Lower leg skin (tissue), 4 donors: Measurements from ENCODE around the gene GATA5. TPM values are rescaled to one million over a fixed set of nuclear protein-coding genes. Genes with fewer than 3 reads are reported as not detected.

Source experiments
- DNase-seq, 2 donors: peaks; one replicate each; pipeline ENCODE4 v3.0.0-alpha.2; 2019; ENCODE audit warnings: low spot score in 2 of 2
- H3K4me3 ChIP-seq: fragments of 200-600 bp; sonication (generic); 2 replicates; pipeline ENCODE4 v1.5.1; 2017; ENCODE audit warnings: mild to moderate bottlenecking, low read depth; ENCODE audit not compliant: poor library complexity, severe bottlenecking
- POLR2A ChIP-seq, 2 donors: fragments of 450-650 bp; IDR thresholded peaks; one replicate each; pipeline ENCODE4 v1.6.1; 2016 to 2017; ENCODE audit warnings: antibody characterized with exemption in 2 of 2, mild to moderate bottlenecking in 1 of 2, moderate library complexity in 1 of 2
- WGBS, 2 donors: methylation state at CpG; one replicate each; pipeline ENCODE4 v1.1.5; 2018; 5-methylcytosine and 5-hydroxymethylcytosine counted together
- intact Hi-C: fragments of 100-400 bp; cut with DNase I; formaldehyde crosslinking; loops from one replicate; pipeline ENCODE4 v1.15.0; 2023; ENCODE audit warnings: low total_unique reads
- total RNA-seq, 4 donors: library from RNA; depleted of rRNA; stranded (reverse); fragments of >200 nt; gene quantifications; one replicate each; pipeline ENCODE4 v1.1.0, GENCODE V29; 2016
- TF ChIP-seq, protein P1 (sequence below), 3 donors: fragments of 450-650 bp; IDR thresholded peaks; one replicate each; pipeline ENCODE4 v1.5.1; 2016; ENCODE audit warnings: antibody characterized with exemption in 3 of 3, mild to moderate bottlenecking in 3 of 3, moderate library complexity in 2 of 3

The GATA5 gene
- total RNA-seq, 4 donors from 2014 or later: 1.1 to 2.4 (median 1.6) TPM; not detected in 1

DNA sequence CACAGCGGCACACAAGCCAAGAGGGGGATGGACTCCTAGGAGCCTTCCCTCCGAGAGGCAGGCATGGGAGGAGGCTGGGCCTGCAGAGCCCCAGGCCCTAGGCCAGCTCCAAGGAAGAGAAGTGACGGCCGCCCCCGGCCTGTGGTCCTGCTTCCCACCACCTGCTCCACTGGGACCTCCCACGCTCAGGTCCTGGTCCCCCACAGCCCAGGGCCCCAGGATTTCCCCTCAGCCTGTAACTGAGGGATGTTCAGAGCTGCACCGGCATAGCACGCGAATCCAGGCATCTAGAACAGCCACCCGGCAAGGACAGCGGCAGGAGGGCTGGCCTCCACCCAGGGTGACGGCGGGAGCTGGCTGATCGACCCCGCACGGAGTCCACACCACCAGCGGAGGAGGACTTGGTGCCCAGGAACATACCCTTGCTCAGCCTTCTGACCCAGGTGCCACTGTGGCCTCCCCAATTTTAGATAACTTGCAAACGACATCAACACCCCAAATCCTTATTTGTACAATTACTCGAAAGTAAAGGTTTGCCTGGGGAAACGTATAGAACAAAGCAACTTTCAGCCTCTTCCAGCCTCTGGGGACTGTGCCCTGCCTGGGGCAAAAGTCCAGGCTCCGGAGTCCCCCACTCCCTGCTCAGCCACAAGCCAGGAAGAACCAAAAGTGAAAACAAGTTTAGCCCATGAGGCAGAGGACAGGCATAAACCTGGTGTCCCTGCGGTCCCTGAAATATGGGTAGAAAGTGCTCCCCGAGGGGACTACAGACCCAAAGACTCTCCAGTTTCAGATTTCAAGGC, 3.5 kb downstream of the GATA5 start:
- DNase-seq: no peak
- TF ChIP-seq POLR2A (IDR thresholded peaks at IDR 0.05): no peak
- TF ChIP-seq, protein P1, sequence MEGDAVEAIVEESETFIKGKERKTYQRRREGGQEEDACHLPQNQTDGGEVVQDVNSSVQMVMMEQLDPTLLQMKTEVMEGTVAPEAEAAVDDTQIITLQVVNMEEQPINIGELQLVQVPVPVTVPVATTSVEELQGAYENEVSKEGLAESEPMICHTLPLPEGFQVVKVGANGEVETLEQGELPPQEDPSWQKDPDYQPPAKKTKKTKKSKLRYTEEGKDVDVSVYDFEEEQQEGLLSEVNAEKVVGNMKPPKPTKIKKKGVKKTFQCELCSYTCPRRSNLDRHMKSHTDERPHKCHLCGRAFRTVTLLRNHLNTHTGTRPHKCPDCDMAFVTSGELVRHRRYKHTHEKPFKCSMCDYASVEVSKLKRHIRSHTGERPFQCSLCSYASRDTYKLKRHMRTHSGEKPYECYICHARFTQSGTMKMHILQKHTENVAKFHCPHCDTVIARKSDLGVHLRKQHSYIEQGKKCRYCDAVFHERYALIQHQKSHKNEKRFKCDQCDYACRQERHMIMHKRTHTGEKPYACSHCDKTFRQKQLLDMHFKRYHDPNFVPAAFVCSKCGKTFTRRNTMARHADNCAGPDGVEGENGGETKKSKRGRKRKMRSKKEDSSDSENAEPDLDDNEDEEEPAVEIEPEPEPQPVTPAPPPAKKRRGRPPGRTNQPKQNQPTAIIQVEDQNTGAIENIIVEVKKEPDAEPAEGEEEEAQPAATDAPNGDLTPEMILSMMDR (IDR thresholded peaks at IDR 0.05): no peak
- 73 to 83% methylated on average over 22 to 23 of the region's 23 CpGs for WGBS, 2 donors
- intact Hi-C loops: no loop called here
- no peak overlapping the region for H3K4me3 ChIP-seq

DNA sequence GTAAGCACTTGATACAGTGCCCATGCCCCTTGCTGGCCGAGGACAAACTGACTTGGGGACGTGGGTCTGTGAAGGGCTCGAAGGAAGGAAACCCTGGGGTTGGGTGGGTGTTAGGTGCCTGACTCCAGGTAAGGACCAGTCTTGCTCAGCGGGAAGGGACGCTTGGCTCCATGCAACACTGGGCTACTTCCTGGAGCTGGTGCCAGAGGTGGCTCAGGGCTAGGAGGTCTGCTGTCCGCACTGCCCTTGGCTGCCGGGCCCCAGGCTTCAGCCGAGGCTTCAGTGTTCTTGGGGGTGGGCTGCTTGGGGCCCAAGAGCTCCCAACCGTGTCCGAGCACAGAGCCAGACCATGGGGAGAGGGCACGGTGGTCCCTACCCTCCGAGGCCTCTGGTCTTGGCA, 5.3 kb downstream of the GATA5 start:
- intact Hi-C loops: no loop called here
- H3K4me3 ChIP-seq: no peak overlapping the region
- no peak for DNase-seq
- no peak for TF ChIP-seq POLR2A (IDR thresholded peaks at IDR 0.05)
- TF ChIP-seq, protein P1 (IDR thresholded peaks at IDR 0.05): no peak
- 87 to 91% methylated on average over 8 to 10 of the region's 12 CpGs for WGBS, 2 donors

DNA sequence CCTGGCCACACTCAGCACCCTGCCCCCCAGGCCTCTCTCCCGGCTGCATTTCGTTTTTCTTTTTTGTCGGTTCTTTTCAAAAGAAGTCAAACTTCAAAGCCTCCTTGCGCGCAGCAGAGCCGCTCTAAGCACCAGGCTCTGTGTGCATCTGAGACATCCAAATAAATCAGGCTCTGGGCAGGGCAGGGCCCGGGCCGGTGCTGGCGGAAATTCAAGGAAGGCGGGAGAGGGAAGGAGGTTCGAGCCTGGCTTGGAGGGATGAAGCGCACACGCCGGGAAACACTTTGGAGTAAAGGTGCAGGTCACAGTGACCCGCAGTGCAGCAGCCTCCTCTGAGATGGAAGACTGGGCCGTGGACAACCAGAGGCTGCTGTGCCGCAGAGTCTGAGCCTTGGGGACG, 5.8 kb downstream of the GATA5 start:
- H3K4me3 ChIP-seq: no peak overlapping the region
- intact Hi-C loops: no loop called here
- TF ChIP-seq POLR2A (IDR thresholded peaks at IDR 0.05): no peak
- DNase-seq: no peak
- WGBS, 2 donors: 18 to 34% methylated on average over 18 of the region's 18 CpGs

DNA sequence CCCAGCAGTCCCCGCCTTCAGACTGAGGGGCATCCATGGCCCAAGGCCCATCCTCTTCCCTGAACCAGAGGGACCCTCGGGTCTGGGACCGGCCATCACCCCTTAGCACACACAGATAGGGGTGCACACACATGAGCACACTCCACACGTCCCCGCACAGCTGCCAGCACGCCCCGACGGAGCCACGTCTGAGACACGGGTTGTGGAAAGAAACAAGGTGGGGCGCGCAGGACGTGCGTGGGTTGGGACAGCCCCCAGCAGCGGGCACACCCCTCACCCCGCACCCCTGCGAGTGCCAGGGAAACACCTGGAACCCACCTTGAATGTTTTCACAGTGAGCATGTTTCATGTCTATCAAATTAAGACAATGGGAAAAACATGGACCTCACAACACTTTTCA, 6.4 kb downstream of the GATA5 start:
- 57 to 69% methylated on average over 17 of the region's 17 CpGs for WGBS, 2 donors
- no peak overlapping the region for H3K4me3 ChIP-seq
- DNase-seq: no peak
- TF ChIP-seq, protein P1 (IDR thresholded peaks at IDR 0.05): no peak
- no peak for TF ChIP-seq POLR2A (IDR thresholded peaks at IDR 0.05)
- intact Hi-C loops: loop anchor here (10.0 kb wide), 1 partner anchor 525 kb away; no protein-coding TSS in a partner anchor

DNA sequence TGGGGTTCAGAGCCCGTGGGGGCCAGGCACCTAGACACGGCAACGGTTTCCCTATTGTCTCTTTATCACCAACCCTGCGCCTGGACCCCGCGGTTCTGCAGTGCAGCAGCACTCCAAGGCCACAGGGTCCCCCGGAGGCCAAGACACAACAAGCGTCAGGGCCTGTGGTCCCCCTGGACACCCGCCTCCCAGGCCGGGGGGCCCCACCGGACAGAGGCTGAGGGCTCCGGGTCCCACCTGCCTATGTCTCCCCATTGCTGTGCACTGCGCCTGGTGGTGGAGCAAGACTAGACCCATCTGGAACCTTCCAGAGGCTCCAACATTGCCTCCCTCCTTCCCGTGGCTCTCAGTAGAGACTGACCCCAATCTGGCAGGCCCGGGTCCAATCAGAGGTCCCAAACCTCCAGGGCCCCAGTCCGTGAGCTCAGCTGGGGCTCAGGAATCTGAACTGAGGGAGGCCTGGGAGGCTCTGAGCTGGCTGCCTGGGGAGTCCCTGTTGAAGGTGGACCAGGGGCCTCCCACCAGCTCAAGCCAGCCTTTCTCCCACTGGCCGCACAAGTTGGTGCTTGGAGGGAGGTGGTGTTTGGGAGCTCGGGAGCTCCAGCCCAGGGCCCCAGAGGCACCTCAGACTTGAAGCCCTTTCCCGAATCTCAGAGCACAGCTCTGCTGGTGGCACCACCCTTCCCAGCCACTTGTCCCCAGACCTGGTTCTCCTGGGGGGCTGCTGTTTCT, 8.8 kb downstream of the GATA5 start:
- intact Hi-C loops: loop anchor here (10.0 kb wide), 1 partner anchor 528 kb away; no protein-coding TSS in a partner anchor
- TF ChIP-seq, protein P1 (IDR thresholded peaks at IDR 0.05): no peak
- TF ChIP-seq POLR2A (IDR thresholded peaks at IDR 0.05): no peak
- no peak overlapping the region for H3K4me3 ChIP-seq
- WGBS, 2 donors: 80 to 81% methylated on average over 19 of the region's 19 CpGs
- DNase-seq: no peak

DNA sequence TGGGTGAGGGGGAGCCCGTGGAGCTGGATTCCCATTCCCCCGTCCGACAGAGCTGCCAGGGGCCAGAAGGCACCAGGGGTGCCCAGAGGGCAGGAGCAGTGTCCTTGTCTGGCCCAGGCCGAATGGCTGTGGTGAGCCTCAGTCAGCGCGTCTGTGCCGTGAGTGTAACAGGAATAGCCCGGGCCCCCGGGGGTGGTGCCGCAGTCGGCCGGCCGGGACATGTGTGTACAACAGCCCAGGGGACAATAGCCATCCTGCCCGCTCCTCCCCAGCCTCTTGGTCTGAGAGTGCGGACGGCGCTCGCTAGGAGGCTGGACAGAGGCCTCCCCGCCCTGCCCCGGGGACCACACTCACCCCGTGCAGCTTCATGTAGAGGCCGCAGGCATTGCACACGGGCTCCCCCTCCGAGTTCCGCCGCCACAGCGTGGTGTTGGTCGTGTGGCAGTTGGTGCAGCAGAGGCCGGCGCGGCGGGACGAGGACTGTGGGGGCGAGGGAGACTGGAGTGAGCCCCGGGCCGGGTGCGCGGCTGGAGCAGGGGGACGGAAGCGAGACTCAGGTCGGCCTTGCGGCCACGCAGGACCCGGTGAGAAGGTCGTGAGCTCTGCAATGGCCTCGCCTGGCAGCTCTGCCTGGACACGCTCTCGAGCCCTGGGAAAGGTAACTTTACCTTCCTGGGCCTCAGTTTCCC, 9.6 kb downstream of the GATA5 start:
- no peak overlapping the region for H3K4me3 ChIP-seq
- TF ChIP-seq, protein P1 (IDR thresholded peaks at IDR 0.05): no peak
- TF ChIP-seq POLR2A (IDR thresholded peaks at IDR 0.05): no peak
- no peak for DNase-seq
- intact Hi-C loops: loop anchor here (10.0 kb wide), 1 partner anchor 529 kb away; no protein-coding TSS in a partner anchor
- WGBS, 2 donors: 67 to 76% methylated on average over 42 to 48 of the region's 48 CpGs
